A549 (cell line): ENCODE measurements around the gene ARFGAP2.

Experiments
- BHLHE40 ChIP-seq: IDR thresholded peaks from 2 replicates; pipeline ENCODE4 v1.6.1; 2012; ENCODE audit warnings: low read depth, low read length, inconsistent platforms
- POLR2A ChIP-seq: IDR thresholded peaks from 2 replicates; pipeline ENCODE4 v1.6.1; 2012; ENCODE audit warnings: mild to moderate bottlenecking, low read length
- TF ChIP-seq, protein P1 (sequence below): fragments of >200 bp; sonication (Bioruptor Twin); formaldehyde crosslinking; IDR thresholded peaks from 3 replicates; pipeline ENCODE4 v1.5.1; 2016
- TF ChIP-seq, protein P2 (sequence below): IDR thresholded peaks from 2 replicates; pipeline ENCODE4 v1.6.1; 2012
- TF ChIP-seq, protein P3 (sequence below): fragments of 450-650 bp; IDR thresholded peaks from 2 replicates; pipeline ENCODE4 v1.6.1; 2014; ENCODE audit warnings: antibody characterized with exemption

DNA sequence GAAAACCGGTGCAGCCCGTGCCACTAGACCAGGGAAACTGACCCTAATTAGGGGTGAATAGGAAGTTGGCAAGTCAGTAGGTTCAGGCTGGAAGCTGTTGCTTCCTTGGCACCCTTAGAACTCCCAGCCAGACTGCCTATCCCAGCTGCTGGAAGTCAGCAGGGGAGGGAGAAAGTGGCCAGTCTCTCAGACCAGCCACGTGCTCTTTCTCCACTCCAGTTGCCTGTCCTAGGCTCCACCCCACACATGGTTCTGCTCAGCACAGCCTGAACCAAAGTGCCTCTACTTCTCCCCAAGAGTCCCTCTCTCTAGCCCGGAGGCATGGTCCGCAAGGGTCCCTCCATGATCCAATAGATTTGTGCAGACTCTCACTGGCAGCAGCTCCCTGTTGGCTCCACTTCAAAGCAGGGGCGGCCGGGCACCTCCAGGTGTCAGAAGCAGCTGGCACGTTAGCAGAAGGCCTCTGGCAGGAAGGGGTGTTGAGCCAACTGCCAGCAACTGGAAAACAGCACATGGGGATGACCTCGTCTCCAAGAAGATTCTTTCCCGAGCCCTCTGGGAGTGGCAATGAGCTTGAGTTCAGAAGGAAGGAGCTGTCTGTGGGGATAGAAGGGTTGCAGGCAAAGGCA lies 27.7 kb downstream of the ARFGAP2 start:
- TF ChIP-seq, protein P1, sequence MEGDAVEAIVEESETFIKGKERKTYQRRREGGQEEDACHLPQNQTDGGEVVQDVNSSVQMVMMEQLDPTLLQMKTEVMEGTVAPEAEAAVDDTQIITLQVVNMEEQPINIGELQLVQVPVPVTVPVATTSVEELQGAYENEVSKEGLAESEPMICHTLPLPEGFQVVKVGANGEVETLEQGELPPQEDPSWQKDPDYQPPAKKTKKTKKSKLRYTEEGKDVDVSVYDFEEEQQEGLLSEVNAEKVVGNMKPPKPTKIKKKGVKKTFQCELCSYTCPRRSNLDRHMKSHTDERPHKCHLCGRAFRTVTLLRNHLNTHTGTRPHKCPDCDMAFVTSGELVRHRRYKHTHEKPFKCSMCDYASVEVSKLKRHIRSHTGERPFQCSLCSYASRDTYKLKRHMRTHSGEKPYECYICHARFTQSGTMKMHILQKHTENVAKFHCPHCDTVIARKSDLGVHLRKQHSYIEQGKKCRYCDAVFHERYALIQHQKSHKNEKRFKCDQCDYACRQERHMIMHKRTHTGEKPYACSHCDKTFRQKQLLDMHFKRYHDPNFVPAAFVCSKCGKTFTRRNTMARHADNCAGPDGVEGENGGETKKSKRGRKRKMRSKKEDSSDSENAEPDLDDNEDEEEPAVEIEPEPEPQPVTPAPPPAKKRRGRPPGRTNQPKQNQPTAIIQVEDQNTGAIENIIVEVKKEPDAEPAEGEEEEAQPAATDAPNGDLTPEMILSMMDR = no peak
- TF ChIP-seq, protein P2, sequence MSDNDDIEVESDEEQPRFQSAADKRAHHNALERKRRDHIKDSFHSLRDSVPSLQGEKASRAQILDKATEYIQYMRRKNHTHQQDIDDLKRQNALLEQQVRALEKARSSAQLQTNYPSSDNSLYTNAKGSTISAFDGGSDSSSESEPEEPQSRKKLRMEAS = no peak
- TF ChIP-seq BHLHE40 (no peak), POLR2A (no peak)
- TF ChIP-seq, protein P3, sequence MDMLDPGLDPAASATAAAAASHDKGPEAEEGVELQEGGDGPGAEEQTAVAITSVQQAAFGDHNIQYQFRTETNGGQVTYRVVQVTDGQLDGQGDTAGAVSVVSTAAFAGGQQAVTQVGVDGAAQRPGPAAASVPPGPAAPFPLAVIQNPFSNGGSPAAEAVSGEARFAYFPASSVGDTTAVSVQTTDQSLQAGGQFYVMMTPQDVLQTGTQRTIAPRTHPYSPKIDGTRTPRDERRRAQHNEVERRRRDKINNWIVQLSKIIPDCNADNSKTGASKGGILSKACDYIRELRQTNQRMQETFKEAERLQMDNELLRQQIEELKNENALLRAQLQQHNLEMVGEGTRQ = no peak
